Measurements from ENCODE around the gene ELP4.

ELP4 gene

DNA sequence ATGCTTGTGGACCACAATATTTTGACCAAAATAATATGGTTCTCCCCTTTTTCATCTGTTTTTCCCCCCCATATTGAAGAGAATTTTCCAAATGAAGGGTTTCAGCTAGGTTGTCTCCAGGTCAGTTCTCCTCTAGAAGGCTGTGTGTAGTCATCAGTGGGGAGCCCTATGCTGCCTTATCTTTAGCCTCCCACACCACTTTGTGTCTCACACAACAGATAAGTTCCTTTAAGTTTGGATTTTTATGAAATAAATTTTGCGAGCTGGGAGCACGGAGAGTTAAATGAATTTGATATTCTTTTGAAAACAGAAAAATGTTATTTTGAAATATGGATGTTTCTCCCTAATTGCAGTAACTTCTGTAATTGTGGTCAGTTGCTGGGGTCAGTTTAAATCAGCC, 272.7 kb downstream of the ELP4 start:
- DNase-seq, result no peak

DNA sequence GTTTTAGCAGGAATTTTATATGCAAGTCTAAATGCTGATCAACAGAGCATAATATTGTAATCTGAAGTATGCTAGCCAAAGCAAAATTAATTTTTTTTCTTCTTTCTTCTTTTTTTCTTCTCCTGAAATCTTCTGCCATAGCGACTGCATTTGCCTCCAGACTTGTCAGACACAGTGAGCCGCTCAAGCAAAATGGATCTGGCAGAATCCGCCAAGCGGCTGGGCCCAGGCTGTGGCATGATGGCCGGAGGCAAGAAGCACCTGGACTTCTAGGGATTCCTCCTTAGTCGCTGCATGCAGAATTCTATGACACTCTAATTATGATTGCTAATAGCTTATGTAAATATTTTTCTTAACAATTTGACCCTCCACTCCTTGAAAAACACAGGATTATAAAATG, 273.7 kb downstream of the ELP4 start:
- DNase-seq, result no peak

DNA sequence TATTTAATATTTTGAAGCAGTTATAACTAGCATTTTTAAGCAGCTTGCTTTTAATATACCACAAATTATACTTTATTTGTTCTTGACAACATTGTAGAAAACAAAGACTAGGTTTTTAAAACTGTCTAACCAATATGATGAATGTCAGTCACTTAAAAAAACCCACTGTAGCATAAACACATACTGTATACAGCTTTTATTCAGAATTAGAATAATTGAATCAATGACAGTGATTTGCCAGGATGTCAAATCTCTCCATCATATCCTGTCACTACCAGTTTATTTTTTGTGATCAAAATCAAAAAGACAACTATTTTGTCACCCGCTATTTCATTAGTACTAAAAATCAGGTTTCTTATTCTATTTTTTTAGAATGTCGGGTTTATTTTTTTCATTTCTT, 275.0 kb downstream of the ELP4 start:
- DNase-seq, result no peak

DNA sequence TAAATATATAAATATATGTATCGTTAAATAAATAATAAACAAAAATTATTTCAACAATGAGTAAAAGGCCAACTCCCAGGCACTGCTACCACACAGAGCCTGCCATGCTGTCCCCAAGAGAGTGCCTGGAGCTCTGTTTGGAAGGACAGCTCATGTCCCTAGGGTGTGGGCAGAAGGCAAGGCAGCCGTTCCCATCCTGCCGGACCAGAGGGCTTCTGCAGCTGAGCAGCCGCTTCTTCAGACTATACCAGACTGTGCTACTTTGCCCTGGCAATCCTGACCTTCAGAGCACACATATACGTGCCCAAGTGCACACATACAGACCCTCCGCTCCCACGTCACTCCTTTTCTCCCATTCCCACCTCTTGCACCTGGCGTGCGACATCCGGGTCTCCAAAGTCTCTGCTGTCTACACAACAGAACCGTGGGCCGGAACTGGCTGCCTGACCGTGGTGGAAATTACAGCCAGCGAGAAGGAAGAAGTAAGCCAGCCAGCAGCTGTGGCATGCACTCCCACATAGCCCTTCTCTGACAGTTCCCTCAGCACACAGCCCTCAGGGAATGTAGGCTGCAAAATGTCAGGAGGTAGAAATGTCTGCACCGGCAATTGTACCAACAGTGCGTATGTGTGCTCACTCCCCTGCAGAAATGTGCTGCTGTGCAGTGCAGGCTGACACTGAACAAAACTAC, 277.6 kb downstream of the ELP4 start:
- no peak for DNase-seq

DNA sequence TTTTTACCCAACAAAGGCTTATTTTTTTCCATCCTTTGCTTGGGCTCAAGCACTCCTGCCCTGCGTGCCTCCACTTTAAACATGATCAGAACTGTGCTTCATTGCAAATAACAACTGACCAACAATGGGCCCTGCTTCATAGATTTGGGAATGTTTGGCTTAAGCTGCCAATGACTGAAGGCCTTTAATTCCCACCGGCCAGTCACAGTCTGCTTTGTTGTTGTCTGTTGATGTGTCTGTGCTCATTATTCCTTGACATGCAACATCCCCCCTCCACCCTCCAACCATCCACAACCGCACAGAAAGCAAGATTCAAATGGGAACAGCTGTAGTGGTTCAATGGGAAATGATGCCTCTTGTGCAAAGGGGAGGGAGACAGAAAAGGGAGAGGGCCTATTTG, 278.5 kb downstream of the ELP4 start:
- no peak for DNase-seq

DNA sequence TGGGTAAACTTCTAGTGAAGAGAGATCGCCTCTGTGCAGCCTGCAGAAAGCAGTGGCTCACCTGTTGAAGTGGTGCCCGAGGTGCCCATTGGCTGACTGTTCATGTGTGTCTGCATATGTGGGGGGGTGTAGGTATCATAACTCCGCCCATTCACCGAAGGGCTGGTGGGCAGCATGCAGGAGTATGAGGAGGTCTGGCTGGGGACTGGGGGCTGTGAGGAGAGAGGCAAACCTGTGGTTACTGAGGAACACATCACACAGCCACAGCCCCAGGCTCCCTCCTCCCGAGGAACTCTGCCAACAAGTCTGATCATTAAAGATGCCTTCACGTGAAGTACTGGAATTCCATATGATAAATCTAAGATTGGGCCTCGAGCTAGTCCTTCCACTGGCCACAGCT, 281.1 kb downstream of the ELP4 start:
- DNase-seq, result no peak

DNA sequence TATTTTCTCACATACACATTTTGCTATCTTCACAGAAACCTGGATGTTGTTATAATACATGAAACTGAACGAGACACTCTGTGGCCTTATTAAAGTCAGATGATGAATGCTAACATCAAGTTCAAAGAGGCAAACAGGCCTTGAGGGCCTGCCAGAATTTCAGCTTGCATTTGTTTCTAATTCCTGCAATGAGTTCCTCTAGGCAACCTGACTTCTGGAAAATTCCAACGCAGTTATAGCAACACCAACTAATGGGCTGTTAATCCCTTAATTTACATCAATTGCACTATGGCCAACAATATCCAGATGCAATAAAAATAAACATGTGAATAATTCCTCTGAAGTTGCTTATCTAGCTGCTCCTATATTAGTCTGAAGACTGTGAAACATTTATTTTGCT, 282.5 kb downstream of the ELP4 start:
- no peak for DNase-seq

DNA sequence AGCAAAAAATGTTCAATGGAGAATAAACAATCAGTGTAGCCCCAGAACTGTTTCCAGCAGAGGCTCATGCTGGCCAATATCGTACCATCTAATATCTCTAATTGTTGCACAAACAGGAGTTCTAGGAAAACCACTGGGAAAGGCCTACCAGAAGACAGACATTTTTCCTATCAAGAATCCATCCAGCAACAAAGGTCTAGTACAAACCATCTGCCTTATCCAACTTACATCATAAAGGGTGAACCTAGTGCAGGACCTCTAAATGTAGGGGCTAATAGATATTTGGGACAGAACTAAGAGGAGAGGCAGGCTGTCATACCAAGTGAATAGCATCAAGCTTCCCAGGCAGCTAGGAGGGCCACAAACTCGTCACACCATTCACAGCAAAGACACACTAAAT, 282.9 kb downstream of the ELP4 start:
- no peak for DNase-seq

DNA sequence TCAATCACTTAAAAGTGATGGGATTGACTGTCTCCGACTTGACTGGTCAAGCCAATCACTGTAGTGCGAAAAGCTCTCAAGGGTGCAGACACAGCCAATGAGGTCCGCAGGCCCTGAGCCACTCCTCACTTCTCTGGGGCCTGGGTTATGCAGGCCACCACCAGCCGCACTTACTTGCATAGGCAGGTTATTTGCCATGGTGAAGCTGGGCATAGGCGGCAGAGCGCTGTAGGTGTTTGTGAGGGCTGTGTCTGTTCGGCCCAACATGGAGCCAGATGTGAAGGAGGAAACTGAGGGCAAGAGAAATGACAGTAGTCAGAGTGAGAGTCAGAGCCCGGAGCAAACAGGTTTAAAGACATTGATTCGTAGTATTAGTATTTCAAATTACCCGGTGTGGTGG, 283.7 kb downstream of the ELP4 start:
- no peak for DNase-seq

DNA sequence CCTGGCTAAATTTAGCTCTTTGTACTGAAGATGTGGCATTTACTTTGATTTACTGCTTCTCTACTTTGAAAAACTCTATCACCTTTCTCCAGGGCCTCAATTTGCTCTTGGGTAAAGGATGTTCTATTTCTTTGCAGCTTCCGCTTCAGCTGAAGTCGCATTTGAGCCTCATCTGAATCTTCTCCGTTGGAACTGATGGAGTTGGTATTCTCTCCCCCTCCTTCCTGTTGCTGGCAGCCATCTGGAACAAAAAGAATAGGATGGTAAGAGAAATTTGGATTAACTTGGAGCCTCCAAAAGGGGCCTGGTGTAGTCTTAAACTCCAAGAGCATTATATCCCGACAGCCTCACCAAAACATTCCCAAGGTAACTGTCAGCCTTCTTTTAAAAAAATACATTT, 285.0 kb downstream of the ELP4 start:
- DNase-seq, result no peak

DNA sequence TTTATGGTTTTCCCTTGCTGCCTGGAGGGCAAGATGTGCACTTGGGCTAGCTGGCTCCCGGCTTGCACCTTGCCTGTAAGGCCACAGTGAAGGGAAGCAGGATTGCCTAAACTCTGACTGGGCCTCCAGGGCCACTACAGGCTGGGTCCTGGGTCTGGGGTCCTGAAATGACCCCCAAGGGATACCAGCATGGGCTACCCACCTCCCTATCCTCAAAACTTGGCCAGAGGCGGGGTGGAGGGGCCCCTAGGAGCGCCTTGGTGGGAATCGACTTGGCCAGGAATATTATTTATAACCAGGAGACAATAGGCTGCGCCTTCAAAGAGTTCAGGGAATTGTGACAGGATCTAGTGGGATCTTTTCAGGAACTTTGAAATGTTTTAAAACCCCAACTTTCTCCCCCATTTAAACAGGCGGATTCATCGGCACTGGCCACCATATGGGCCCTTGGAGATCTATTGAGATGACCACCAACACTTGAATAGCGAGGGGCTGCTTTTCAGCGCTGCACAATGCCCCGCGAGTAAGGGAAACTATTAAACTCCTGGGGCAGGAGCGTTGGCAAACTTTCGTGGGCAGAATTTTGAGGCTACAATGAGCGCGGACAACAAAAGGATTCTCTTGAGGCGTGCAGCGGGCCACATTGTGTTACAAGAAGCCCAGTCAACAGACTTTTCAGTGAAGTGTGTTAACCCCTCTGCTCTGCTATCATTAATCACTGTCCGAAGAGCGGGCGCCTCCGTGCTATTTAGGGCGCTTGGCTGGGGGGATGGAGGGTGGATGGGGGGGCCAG, 286.3 kb downstream of the ELP4 start:
- DNase-seq, result no peak

DNA sequence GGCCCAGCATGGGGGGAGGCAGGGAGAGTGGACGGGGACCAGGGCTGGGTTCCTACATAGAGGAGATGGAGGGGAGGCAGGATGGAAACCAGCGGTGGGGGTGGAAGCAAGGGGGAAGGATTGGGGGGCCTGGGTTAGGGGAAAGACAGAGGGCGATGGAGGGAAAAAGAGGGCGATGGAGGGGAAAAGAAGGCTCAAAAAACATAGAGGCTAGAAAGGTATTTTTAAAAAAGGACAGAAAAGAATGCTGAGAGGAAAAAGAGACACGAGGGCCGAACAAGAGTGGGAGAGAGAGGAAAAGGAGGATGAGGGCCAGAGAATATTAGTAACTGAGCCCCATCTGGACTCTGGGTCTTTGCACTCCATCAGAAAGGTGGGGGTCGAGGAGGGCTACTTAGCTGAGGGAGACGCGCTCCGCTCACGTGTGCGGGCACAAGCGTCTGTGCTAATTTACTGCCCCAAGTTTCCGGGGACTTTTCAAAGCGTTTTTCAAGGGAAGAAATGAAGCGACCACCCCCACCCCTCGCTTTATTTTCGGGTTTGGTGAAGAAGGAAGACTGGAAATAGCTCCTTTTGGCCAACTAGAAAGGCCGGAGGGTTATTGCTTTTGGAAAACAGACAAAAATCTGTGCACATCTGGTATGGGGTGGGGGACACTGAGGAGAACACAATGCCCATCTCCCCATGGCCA, 287.1 kb downstream of the ELP4 start:
- no peak for DNase-seq

DNA sequence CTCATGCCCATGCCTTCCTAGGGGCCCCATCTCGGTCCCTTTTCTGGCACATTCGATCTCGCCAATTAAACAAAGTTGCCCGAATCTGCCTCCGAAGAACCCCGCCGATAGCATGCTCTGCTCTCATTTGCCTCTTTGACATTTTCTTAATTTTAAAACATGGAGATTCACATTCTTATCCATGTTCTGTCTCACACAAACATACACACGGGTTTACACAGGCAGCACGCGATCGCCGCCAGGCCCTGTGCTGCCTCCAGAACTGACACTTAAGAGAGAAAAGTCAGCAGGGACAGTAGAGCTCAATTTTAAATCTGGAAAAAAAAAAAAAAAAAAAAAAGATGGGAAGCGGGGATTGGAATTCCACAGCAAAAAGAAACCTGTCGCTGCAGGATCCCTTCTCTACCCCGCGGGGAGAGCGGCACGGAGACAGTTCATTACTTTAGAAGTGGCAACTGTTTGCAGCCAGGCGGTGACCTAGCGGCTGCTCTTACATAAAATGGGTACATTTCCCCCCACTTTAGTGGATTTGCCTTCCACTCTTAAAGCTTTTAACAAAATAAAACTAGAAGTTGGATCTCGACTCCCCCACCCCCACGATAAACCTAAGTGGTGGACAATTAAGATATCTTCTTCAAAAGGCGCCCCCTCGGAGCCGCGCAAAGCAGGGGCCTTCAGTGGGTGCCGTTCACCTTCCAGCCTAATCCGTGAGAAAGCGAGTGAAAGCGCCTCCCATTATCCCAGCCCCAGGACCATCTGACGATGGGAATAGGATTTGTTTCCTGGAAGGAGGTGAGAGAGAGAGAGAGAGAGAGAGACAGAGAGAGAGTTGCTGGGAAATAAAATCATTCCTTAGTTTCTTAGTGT, 287.9 kb downstream of the ELP4 start:
- no peak for DNase-seq

DNA sequence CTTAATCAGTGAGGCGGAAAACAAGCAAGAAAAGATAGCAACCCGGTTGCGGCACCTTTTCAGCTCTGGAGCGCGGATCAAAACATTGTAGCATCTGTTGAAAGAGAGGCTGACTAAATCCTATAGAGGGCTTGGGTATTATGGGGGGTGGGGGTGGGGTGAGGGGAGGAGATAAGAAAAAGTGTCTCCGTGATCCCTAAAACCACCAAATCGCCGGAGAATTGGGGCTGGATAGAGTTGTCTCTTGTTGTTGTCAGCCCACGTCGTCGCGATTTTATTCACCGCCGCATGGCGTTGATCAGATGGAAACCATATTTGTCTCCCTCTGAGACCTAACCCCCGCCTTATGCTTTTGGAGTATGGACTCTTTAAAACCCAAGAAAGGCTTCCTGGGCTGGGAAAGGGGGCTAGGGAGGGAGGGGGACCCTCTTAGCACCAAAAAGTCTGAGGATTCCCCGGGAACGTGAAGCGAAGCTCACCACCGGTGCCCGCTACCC, 288.5 kb downstream of the ELP4 start:
- DNase-seq, result no peak

DNA sequence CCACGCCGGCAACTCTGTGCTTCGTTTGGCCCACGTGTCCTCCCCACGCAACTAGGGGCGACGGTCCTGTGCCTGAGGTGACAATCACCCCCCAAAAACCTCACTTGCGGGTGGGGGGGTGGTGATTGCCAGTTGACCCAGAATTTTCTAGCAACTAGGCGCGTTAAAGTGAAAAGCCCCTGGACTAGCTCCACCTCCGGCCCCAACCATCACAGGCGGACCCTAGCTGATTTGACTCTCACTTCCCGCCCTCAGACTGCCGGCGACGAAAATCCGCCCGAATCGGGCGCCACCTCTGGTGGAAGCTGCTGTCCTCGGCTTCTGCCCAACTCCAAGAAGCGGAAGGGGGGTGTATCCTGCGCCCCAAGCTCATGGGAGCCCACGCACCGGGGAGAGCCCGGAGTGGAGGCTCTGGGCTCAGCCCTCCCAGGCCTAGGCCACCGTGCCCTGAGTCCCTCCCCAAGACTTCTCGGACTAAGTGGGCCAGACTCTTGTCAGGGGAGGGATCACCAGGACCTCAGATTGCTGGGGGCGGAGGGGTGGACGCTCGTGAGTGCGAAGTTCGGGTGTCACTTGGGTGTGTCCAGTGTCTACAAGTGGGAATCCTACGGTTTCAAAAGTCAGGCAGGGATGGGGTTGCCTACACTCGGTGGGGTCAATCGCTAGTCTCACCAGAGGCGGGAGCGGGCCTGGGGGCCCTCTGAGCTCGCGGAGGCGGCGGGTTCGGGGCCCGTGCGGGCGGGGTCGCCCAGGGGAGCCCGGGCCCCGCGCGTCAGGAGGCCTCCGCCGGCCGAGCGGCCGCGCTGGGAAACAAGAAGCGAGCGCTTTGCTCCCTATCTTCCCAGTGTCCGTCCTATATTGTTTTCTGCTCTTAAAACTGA, 289.2 kb downstream of the ELP4 start:
- DNase-seq, result no peak

DNA sequence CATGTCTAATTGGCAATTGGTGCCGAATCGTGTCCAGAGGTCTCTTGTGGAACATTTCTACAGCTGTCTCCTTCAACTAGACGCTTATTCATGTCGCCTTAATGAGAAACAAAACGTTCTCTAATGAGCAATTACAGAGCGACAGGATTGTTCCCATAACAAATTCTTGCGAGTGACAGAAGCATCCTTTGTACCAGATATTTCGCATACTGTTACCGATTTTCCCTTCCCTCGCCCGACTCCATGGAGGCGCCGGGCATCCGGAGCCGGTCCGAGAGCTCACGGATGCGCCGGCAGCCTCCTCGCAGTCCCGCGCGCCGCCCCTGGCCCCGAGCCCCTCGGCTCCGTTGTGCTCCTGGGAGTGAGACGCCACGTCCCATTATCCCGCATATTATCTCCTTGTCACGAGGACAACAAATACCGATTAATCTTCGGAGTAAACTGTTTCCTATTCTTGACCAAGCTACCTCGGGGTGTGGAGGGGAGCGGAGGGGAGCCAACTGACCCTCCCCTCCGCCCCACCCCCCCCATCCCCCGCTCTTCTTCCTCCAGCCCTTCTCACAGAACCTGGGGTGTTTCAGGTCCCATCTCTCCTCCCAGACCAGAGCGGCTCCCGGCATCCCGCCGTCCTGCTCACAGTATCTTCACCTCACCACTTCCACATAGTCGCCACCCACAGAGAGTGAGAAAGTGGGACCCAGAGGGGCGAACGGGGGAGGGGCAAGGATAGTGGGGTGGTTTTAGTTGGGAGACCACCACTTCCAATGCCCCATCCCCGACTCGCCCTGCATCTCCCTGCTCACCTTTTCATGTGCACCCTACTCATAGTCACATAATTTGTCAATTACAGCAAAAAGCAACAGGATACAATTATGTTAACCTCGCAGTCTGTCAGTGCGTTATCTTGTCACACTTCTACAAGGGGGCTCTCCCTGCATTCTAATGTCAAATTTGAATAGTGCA, 290.1 kb downstream of the ELP4 start:
- no peak for DNase-seq

DNA sequence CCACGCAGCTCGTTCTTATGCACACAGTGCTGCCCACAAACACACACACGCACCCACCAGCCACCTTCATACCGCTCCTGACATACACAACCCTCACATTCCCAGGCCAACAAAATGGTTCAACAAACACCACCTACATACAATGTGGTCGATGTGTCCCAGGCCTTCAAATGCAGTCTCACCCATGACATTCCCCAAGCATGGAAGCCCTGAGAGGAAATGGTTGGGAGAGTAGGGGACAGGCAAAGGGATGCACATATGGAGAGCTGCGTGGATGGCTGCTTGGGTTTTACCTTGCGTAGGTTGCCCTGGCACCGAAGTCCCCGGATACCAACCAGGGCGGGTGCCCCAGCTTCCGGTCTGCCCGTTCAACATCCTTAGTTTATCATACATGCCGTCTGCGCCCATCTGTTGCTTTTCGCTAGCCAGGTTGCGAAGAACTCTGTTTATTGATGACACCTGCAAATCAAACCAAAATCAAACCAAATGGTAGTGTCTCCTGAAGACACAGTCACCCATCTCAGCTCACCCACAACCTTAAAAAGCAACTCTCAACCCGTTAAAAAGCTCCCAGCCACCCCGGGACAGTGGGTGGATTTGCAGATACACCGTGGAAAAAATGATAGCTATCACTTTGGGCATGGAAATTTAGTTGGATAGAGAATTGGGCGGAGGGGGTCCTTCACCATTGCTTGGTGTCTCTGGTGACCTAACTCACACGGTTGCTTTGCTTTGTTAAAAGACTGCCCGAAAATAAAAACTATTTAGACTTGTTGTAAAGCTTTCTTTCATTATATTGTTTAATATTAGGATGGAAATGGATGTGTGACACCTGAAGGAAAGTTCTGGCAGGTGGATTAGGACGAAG, 291.1 kb downstream of the ELP4 start:
- DNase-seq, result no peak

DNA sequence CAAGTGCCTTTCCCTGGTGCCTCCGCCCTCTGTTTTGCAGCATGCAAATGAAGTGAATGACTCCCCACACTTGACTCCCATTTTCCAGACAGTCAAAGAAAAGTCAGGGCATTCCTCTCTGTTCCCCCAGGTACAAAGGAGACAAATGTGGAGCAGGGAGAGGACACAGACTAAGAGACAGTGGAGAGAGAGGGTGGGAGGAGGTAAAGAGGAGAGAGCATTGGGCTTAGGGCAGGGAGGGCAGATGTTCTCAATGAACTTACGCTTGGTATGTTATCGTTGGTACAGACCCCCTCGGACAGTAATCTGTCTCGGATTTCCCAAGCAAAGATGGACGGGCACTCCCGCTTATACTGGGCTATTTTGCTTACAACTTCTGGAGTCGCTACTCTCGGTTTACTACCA, 291.7 kb downstream of the ELP4 start:
- DNase-seq, result no peak

DNA sequence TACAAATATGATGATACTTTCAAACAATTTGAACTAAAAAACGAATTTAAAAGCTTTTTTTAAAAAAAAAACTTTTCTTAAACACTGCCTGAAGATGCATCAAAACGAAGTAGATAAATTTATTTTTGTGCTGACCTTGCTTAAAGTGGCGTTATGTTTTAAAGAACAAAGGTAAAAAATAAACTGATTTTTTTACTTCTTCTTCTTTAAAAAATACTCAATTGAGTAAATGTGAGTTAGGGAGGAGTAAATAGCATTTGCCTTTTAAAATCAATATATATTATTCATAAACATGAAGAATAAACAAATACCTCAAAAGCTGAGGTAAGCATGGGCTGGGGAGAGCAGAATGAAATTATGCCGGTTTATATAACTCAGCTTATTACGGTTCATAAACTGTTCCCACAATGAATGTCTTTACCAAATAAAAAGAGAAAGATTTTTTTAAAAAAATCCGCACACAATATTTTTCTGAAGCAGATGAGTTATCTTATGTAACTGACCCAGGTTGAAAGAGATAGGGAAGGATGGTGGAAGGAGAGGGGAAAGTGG, 292.5 kb downstream of the ELP4 start:
- no peak for DNase-seq
